ENCODE measurements around the gene DOK7.
"Not testable (repeated sequence)": the region's sequence is repeated elsewhere in the genome, so short reads cannot be mapped to it uniquely, and the experiment has no call there.

DOK7 gene

DNA sequence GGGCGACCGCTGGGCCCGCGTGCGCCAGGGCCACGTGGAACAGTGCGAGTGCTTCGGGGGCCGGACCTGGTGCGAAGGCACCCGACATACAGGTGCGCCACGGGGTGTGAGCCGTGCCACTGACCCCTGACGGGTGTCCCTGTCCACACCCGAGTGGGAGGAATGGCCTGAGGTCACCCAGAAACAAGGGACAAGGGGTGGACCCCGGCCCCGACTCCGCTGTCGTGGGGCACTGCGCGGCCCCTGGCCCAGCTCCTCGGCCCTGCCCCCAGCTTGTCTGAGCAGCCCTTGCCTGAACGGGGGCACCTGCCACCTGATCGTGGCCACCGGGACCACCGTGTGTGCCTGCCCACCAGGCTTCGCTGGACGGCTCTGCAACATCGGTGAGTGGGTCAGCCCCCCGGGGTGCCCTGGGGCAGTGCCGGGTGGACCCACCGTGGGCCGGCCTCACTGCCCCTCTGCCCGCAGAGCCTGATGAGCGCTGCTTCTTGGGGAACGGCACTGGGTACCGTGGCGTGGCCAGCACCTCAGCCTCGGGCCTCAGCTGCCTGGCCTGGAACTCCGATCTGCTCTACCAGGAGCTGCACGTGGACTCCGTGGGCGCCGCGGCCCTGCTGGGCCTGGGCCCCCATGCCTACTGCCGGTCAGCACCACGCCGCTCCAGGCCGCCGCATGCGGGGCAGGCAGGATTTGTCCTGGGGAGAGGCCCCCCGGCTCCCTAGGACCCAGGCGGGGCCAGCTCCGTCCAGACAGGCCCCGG, 18.6 kb upstream of the DOK7 start:
- Mint-ChIP-seq H3K27ac (no peak overlapping the region), H3K4me1 (ENCODE audit: low read depth) (no peaks in the 10 kb centered on the region), H3K4me3 (no peak overlapping the region), H3K9me3 (no peaks in the 10 kb centered on the region), H3K27me3 (no peaks in the 10 kb centered on the region), H3K36me3 (ENCODE audit: low read depth) (no peaks in the 10 kb centered on the region)

GRCh38 chr4:3445111-3445820, 17.8 kb upstream of the DOK7 start:
- no peaks in the 10 kb centered on the region for H3K27me3 Mint-ChIP-seq
- no peak overlapping the region for H3K27ac Mint-ChIP-seq
- H3K9me3 Mint-ChIP-seq = no peaks in the 10 kb centered on the region
- no peaks in the 10 kb centered on the region for H3K36me3 Mint-ChIP-seq (ENCODE audit: low read depth)
- H3K4me1 Mint-ChIP-seq (ENCODE audit: low read depth) = no peaks in the 10 kb centered on the region
- no peak overlapping the region for H3K4me3 Mint-ChIP-seq

GRCh38 chr4:3445829-3446545, 17.1 kb upstream of the DOK7 start:
- Mint-ChIP-seq H3K36me3 (ENCODE audit: low read depth) (no peaks in the 10 kb centered on the region), H3K4me1 (ENCODE audit: low read depth) (no peaks in the 10 kb centered on the region), H3K27me3 (no peaks in the 10 kb centered on the region), H3K4me3 (no peak overlapping the region), H3K27ac (no peak overlapping the region), H3K9me3 (no peaks in the 10 kb centered on the region)

DNA sequence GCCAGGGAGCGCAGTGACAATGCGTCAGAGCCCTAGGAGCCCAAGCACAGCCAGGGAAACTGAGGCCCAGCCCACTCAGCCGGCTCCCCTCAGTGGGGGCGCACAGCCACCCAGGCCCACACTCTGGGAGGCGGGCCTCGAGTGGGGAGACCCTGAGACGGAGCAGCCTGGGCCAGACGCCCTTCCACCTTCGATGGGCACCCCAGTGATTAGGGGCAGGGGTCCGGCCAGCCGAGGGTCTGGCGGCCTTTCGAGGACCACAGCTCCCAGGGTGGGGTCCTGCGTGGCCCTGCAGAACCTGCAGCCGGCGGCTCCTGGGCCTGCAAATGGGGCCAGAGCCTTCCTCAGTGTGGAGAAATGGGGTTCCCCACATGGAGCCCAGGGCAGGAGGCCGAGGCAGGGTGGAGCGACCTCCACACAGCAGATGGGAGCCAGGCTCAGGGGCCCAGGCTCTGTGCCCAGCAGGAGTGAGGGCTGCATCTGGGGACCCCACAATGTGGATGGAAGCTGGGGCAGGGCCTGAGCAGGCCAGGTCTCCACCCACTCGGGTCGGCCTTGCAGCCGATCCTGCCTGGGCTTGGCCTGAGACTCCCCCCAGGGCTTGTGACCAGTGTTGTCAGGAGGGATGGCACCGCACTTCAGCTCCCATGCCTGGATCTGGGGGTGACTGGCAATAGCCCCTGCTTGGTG, 16.3 kb upstream of the DOK7 start:
- no peak overlapping the region for H3K4me3 Mint-ChIP-seq
- no peaks in the 10 kb centered on the region for H3K27me3 Mint-ChIP-seq
- H3K27ac Mint-ChIP-seq = no peak overlapping the region
- no peaks in the 10 kb centered on the region for H3K36me3 Mint-ChIP-seq (ENCODE audit: low read depth)
- no peaks in the 10 kb centered on the region for H3K4me1 Mint-ChIP-seq (ENCODE audit: low read depth)
- no peaks in the 10 kb centered on the region for H3K9me3 Mint-ChIP-seq

GRCh38 chr4:3447431-3448395, 15.4 kb upstream of the DOK7 start:
- H3K4me3 Mint-ChIP-seq = no peak overlapping the region
- H3K9me3 Mint-ChIP-seq = no peaks in the 10 kb centered on the region
- no peak overlapping the region for H3K27ac Mint-ChIP-seq
- no peaks in the 10 kb centered on the region for H3K4me1 Mint-ChIP-seq (ENCODE audit: low read depth)
- no peaks in the 10 kb centered on the region for H3K27me3 Mint-ChIP-seq
- no peaks in the 10 kb centered on the region for H3K36me3 Mint-ChIP-seq (ENCODE audit: low read depth)

DNA sequence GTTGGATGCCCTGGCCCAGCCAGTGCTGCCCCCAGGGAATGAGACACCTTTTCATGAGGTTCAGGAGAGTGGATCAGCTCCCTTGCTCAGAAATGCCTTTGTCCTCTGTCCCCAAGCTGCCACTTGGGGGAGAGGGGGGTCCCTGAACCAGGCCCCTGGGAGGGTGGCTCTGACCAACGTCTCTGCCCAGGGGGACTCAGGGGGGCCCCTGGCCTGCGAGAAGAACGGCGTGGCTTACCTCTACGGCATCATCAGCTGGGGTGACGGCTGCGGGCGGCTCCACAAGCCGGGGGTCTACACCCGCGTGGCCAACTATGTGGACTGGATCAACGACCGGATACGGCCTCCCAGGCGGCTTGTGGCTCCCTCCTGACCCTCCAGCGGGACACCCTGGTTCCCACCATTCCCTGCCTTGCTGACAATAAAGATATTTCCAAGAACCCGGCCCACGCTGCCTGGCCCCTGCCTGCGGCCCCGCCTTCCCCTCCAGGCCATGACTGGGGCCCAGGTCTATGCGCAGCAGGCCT, 14.0 kb upstream of the DOK7 start:
- Mint-ChIP-seq H3K36me3 (ENCODE audit: low read depth) (no peaks in the 10 kb centered on the region), H3K4me3 (no peak overlapping the region), H3K27me3 (no peaks in the 10 kb centered on the region), H3K27ac (no peak overlapping the region), H3K4me1 (ENCODE audit: low read depth) (no peaks in the 10 kb centered on the region), H3K9me3 (no peaks in the 10 kb centered on the region)

GRCh38 chr4:3449574-3450534, 13.3 kb upstream of the DOK7 start:
- no peak overlapping the region for H3K27ac Mint-ChIP-seq
- no peaks in the 10 kb centered on the region for H3K4me1 Mint-ChIP-seq (ENCODE audit: low read depth)
- no peaks in the 10 kb centered on the region for H3K36me3 Mint-ChIP-seq (ENCODE audit: low read depth)
- H3K4me3 Mint-ChIP-seq = no peak overlapping the region
- no peaks in the 10 kb centered on the region for H3K27me3 Mint-ChIP-seq
- H3K9me3 Mint-ChIP-seq = no peaks in the 10 kb centered on the region

- H3K4me3 Mint-ChIP-seq = no peak overlapping the region
- peaks cover 7% of the 10 kb centered on the region for H3K36me3 Mint-ChIP-seq (ENCODE audit: low read depth)
- H3K9me3 Mint-ChIP-seq = peaks cover 7% of the 10 kb centered on the region
- H3K27ac Mint-ChIP-seq = no peak overlapping the region
- H3K4me1 Mint-ChIP-seq (ENCODE audit: low read depth) = no peaks in the 10 kb centered on the region
- no peaks in the 10 kb centered on the region for H3K27me3 Mint-ChIP-seq
Observed at GRCh38 chr4:3450643-3451042, 12.5 kb upstream of the DOK7 start.

DNA sequence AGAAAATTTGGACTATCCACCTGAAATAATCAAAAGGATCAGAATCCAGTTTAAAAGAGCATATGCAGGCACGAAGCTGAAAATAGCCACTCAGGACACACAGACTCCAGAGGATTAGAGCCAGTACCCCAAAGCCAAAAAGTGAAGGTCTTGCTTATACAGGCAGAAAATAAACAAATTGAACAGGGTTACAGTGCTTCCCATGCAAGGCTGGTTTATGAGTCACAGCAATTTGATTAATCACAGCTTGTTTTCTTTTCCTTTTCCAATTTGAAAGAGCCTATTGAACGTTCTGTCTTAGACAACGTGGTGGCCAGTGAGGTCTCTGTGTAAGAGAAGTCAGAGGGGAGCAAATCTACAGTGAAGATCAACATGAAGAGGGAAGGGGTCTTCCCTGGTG, 11.2 kb upstream of the DOK7 start:
- no peaks in the 10 kb centered on the region for H3K27me3 Mint-ChIP-seq
- peaks cover 9% of the 10 kb centered on the region for H3K9me3 Mint-ChIP-seq
- peaks cover 9% of the 10 kb centered on the region for H3K36me3 Mint-ChIP-seq (ENCODE audit: low read depth)
- H3K27ac Mint-ChIP-seq = no peak overlapping the region
- no peak overlapping the region for H3K4me3 Mint-ChIP-seq
- no peaks in the 10 kb centered on the region for H3K4me1 Mint-ChIP-seq (ENCODE audit: low read depth)

DNA sequence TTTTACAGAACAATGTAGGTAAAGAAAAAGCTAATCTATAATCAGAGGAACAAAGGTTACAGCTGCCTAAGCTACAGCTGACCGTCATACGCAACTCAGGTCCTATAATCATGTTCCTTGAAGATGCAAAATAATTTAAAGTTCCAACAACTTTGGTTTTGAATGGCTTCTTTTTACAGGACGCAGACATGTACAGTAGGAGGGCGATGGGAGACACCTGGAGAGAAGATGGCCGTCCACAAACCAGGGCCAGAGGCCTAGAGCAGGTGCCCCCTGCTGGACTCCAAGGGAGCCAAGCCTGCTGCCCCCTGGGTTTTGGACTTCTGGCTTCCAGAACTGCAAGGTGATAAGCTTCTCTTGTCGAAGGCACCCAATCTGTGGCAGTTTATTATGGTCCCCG, 10.7 kb upstream of the DOK7 start:
- no peaks in the 10 kb centered on the region for H3K27me3 Mint-ChIP-seq

GRCh38 chr4:3455596-3455995, 7.5 kb upstream of the DOK7 start:
- H3K27ac Mint-ChIP-seq; H3K4me3 Mint-ChIP-seq; H3K27me3 Mint-ChIP-seq; H3K4me1 Mint-ChIP-seq (ENCODE audit: low read depth); H3K36me3 Mint-ChIP-seq (ENCODE audit: low read depth): not testable (repeated sequence)
- peaks cover 12% of the 10 kb centered on the region for H3K9me3 Mint-ChIP-seq

More for the DNA sequence above, 10.7 kb upstream of the DOK7 start:
- Mint-ChIP-seq H3K4me1 (ENCODE audit: low read depth) (no peaks in the 10 kb centered on the region), H3K27ac (no peak overlapping the region), H3K9me3 (peaks cover 9% of the 10 kb centered on the region), H3K36me3 (ENCODE audit: low read depth) (peaks cover 9% of the 10 kb centered on the region), H3K4me3 (no peak overlapping the region)

DNA sequence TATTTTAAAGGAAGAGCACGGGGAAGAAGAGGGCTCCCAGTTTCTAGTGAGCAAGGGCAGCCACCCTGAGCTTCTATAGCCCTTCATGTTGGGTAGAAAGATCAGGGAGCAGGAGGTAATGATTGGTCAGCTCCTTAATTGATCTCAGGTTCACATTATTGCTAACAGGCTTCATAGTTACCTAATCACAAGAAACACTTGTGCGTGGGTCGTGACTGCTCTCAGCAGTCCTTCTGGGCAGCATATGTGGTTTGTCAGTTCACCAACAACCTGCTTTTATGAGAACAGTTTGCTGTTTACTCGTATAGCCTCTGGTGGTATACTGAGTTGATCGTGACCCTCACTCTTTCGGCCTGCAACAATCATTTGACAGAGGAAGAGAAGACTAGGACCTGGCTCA, 4.7 kb upstream of the DOK7 start:
- H3K27me3 Mint-ChIP-seq = peaks cover 5% of the 10 kb centered on the region
- no peak overlapping the region for H3K27ac Mint-ChIP-seq
- H3K9me3 Mint-ChIP-seq = peaks cover 12% of the 10 kb centered on the region
- peaks cover 9% of the 10 kb centered on the region for H3K36me3 Mint-ChIP-seq (ENCODE audit: low read depth)
- H3K4me1 Mint-ChIP-seq (ENCODE audit: low read depth) = no peaks in the 10 kb centered on the region
- H3K4me3 Mint-ChIP-seq = no peak overlapping the region

- not testable (repeated sequence) for H3K36me3 Mint-ChIP-seq (ENCODE audit: low read depth); H3K4me3 Mint-ChIP-seq; H3K27ac Mint-ChIP-seq; H3K27me3 Mint-ChIP-seq; H3K4me1 Mint-ChIP-seq (ENCODE audit: low read depth)
- peaks cover 12% of the 10 kb centered on the region for H3K9me3 Mint-ChIP-seq
Observed at GRCh38 chr4:3459156-3459555, 4.0 kb upstream of the DOK7 start.
